NCI-H226 (cell line): Measurements from ENCODE around the gene SH3RF3.
"Not testable (repeated sequence)": the region's sequence is repeated elsewhere in the genome, so short reads cannot be mapped to it uniquely, and the experiment has no call there.

Experiments
- DNase-seq: peaks from one replicate; pipeline ENCODE4 v3.0.0-alpha.2; 2015

Gene SH3RF3

GRCh38 chr2:109222422-109222821 is 93.4 kb downstream of the SH3RF3 start:
- no peak for DNase-seq

DNA sequence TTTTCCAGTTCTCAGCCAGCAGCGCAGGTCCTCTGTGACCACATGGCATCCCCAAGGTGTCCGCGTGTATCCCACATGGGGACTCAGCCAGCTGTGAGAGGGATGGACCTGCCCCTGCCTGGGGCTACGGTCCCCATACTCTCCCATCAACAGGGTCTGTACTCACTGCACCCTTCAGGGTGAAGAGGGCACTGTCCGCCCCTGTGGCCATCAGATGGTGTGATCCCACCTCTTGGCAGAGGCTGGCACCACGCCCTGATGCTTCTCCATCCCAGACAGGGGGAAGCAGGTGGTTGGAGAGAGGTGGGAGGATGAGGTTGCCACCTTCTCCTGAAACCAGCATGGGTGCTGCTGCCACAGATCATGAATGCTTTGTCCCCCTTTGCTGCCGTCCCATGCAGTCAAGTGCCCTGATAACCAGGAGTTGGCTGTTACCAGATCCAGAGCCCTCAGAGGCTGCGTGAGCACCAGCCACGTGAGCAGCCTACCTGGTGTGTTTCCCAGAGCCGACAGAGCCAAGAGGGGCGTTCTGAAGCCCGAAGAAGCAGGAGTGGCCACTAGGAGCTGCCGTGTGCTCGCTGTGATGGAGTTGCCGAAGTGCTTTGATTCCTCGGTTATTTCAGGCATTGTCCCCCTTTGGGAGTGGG is 93.9 kb downstream of the SH3RF3 start:
- no peak for DNase-seq

DNA sequence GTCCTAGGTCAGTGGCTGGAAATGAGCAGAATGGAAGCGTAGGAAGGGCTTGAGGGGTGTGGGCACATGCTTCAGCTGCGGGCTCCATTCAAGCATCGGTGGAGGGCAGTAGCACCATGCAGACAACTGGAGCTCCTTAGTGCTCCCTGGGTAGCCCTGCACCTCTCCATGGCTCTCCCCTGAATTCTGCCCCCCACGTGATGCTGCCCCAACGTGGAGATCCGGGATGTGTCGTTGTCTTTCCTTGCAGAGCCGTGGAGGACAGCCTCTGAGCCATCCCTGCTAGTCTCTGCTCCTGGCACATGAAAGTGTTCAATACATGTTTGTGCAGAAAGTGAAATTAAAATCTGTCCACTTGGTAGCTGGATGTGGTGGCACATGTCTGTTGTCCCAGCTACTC is 94.5 kb downstream of the SH3RF3 start:
- no peak for DNase-seq

DNA sequence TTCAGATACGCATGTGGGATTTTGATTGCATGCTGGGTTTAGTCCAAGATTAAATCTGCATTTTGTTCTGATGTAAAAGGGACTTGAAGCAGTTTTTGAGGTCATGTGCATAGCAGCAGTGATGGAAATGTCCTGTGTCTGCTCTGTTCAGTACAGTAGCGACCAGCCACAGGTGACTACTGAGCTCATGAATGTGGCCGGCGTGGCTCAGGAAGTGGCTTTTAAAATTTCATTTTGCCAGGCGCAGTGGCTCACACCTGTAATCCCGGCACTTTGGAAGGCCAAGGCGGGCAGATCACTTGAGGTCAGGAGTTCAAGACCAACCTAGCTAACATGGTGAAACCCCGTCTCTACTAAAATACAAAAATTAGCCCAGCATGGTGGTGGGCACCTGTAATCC is 95.3 kb downstream of the SH3RF3 start:
- not testable (repeated sequence) for DNase-seq

- no peak for DNase-seq
Measured at GRCh38 chr2:109225170-109225782, 96.3 kb downstream of the SH3RF3 start.

GRCh38 chr2:109226128-109226527 is 97.1 kb downstream of the SH3RF3 start:
- no peak for DNase-seq

DNA sequence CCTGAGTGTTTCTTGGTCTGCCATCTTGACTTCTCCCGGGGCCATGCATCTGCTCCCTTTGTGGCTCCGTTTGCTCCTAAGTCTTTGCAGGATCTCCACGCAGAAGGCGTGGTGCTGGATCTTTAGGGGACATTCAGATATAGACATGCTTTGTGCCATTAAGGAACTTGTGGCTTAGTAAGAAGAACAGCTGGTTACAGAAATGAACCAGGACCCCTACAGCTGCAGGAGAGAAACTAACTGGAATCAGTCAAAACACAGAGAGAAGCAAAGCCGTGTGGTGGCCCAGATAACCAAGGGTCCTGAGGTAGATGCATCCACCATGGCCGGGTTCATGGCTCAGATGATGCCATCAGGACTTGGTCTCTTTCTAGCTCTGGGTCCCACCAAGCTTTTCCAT is 97.6 kb downstream of the SH3RF3 start:
- no peak for DNase-seq

GRCh38 chr2:109229094-109229675 is 100.2 kb downstream of the SH3RF3 start:
- DNase-seq = no peak

DNA sequence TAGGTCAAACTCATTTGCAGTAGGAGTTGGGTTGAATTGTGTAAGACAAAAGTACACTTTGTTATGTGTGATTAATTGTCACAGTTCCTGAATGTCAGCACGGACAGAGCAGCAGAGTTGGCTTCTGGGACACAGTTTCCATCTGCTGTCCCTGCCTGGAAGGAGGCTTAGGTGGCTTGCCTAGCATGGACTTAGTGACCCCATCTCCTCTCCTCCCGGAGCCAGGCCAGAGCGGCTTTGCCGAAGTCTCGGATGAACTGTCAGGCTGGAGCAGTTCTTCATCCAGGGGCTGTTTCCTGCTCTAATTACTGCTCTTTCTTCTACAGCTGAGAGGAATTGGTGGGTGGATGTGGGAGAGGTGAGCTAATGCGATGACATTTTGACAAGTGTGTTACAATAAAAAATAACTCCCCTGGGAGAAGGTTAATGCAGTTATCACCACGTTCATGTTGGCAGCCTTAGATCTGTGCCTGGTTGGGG is 102.0 kb downstream of the SH3RF3 start:
- DNase-seq = no peak

DNA sequence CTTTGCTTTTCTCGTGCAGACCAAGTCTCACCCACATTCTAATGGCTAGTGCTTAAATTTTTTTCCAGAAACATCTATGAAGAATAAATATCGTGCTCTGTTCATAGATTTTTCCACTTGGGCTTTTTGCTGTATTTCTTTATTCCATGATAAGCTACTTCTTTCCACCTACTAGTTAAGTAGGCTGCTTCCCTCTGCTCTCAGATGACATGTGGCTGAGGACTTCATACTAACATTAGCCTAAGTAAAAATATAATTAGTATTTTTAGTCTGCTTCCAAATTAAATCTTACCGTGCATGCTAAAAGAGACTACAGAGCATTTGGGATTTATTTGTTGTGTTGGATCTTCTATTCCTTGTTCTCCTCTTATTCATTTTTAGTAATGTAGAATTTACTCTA is 102.4 kb downstream of the SH3RF3 start:
- DNase-seq = no peak

- no peak for DNase-seq
Measured at GRCh38 chr2:109231996-109232705, 103.1 kb downstream of the SH3RF3 start.

DNA sequence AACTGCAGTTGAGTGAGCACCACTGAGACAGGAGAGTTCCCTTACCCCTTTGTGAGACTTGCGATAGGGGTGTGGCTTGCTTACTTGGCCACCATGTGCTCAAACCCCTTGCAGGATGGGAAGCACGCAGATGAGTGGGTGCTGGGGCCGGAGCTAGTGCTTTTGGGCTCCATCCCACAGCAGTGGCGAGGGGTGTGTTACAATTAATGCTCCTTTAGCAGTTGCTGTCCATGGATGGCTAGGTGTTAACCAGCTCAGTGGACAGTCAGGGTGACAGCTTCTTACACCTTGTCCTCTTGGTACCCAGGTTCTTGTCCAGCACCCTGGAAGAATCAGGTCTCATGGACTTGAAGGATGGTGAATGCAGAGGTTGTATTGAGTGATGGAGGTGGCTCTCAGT is 103.9 kb downstream of the SH3RF3 start:
- DNase-seq = no peak

GRCh38 chr2:109233643-109234042 is 104.6 kb downstream of the SH3RF3 start:
- DNase-seq = no peak

GRCh38 chr2:109234355-109234754 is 105.3 kb downstream of the SH3RF3 start:
- DNase-seq = no peak

DNA sequence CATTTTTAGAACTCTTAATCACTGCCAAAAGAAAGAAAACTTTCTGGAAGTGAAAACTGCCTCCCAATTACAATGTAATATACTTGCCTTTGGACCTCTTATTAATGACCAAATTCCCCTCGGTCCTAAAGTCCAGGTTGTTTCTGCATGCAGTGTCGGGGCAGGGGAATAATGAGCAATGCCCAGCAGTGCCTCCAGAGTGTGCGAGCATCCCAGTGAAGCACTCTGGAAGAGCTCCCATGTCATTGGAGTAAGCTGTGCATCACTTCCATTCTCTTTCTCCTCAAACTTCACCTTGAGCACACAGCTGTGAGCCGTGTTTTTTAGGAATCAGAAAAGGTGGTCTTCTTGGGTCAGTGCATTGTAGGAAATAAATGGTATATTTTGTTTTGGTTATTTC is 107.1 kb downstream of the SH3RF3 start:
- DNase-seq = no peak

- no peak for DNase-seq
Measured at GRCh38 chr2:109237792-109238191, 108.8 kb downstream of the SH3RF3 start.

DNA sequence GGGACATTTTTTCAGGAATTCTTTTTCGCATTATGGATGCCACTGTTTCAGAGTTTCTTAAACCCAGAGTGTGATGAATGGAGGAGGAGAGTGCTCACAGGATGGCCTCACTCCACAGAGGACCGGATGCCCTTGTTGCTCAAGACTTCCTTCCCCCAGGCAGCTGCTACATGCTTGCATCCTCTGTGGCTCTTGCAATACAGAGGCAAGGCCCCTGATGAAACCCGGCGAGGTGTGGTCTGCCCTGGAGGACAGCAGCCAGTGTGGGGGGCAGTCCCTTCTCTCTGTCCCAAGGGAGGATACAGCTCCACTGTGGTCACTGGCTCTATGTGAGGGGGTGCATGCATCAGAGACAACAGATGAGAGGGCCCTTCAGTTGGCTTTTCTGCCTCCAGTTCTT is 109.6 kb downstream of the SH3RF3 start:
- DNase-seq = peak; percentile 85

GRCh38 chr2:109239720-109240119 is 110.7 kb downstream of the SH3RF3 start:
- DNase-seq = peak; percentile 22

GRCh38 chr2:109242210-109242653 is 113.2 kb downstream of the SH3RF3 start:
- no peak for DNase-seq

DNA sequence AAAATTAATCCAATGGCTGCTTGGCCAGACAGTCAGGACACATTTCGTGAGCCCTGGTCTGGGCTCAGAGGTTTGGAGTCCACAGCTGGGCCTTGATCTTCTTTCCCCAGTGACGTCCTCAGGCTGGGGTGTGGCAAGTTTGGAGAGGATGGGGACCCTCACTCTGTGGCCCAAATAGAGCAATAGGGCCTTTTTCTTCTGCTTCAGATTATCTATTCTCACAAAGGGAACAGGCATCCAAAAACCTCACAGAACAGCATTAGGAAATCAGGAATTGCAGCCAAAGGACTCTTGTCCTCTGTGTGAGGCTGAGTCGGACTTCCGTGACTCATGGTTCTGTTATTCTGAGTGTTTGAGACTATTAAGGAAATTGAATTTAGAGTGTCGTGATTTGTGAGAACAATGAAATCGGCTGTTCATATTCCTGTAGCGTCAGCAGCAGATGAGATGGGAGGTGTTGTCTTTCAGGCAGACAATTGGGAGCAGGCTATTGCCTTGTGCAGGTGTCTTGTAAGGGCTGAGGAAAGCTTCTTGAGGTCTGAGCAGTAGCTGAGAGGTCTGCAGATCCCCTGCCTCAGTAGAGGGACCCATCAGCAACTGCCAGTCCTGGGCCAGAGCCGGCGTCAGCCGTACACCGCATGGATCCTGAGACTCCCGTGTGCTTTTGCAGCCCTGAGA is 113.8 kb downstream of the SH3RF3 start:
- peak; percentile 83 for DNase-seq

DNA sequence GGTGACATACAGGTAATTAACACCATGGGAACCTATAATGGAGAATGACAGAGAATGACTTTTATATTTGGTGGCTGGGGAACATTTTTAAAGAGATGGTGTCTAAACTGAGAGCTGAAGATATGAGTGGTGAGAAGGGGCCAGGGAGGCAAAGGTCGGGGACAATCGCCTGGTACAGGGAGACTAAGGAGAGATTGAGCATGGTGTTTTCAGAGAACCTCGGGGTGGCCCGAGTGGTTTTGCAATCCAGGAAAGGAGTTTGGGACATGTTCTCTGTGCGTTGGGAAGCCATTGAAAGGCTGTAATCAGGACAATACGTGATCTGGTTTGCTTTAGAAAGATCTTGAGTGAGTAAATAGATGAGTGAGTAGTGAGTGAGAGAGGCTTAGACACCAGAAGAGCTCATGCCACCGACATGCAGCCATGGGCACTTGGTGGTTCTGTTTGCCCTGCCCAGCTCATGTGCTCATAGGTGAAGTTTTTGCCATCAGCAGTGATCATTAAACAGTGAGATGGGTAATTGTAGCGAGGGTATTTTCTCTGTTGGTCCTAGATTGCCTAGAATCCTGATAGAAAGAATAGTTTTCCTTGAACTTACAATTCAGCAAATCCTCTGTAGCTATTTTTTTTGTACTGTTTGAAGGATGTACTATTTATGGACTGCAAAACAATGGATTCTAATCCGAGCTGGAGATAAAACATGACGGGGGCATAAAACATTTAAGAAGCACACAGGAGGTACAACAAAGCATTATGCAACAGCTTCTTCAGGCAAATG is 114.7 kb downstream of the SH3RF3 start:
- no peak for DNase-seq

GRCh38 chr2:109244304-109244582 is 115.2 kb downstream of the SH3RF3 start:
- DNase-seq = no peak
